ENCODE results near the gene HSPG2. TPM values are rescaled to one million over a fixed set of nuclear protein-coding genes. Genes with fewer than 3 reads are reported as not detected.

Gene HSPG2
- total RNA-seq, 2 experiments from 2014 or later, result 3.2 to 3.8 TPM

DNA sequence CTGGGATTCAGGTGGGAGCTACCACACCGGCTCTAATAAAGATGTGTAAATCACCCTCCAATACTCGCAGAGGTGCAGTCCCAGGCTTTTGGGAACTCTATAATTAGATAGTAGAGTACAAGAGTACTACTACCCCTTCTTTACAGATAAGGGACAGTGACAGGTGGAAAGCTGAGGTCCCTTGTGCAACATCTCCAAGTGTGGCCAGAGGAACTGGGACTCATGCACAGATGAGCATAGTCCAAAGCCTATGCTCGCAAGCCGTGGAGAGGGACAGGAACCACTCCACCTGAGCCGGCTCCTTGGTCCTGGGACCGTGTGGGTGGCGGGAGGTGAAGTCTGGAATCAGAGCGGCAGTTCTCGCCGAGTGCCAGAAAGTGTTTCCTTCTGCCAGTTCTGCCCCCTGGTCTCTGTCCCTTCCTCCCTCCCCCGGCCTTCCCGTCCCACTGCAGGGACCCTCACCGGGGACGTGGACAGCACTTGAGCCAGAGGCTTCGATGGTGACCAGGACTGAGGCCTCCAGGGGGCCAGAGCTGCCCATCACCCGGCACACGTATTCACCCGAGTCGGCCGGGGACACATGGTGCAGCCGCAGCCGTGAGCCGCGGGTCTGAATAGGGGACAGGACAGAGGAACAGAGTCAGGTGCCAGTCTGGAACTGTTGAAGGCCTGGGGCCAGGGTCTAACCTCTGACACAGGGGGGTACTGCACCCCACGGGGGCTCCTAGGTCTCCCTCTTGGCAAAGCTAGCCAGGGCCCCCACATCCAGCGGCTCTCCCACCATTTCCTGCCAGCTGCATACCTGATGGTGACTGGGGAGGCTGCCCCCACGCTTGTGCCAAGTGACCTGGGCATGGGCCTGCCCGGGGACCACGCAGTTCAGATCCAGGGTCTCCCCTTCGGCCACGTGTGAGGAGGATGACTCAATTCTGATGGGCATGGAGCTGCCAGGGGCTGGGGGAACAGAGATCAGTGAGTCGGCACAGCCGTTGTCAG lies 91.2 kb downstream of the HSPG2 start:
- ChIA-PET POLR2A (no interaction called here), CTCF (no interaction called here)
- ATAC-seq (no peak), DNase-seq (no peak)
- Mint-ChIP-seq H3K36me3 (ENCODE audit: low read depth) (no peaks in the 10 kb centered on the region), H3K4me1 (ENCODE audit: low read depth) (no peaks in the 10 kb centered on the region), H3K27ac (no peak overlapping the region), H3K9me3 (ENCODE audit: insufficient read depth) (no peaks in the 10 kb centered on the region), H3K4me3 (no peak overlapping the region), H3K27me3 (ENCODE audit: low read depth) (no peaks in the 10 kb centered on the region)

DNA sequence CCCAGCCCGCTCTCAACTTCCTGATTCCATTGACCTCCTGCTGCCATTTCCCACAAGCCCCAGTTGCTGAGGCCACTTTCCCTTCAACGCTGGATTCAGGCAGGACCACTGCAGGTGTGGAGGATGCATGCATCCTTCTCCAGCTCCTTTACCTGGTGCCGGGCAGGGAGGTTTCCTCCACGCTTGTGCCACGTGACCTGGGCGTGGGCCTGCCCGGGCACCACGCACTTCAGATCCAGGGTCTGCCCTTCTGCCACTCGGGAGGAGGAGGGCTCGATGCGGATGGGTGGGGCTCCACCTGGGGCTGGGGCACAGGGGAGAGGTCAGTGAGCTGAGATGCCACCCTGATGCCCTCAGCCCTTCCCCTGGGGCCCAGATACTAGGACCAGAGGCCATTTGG lies 93.1 kb downstream of the HSPG2 start:
- H3K9me3 Mint-ChIP-seq (ENCODE audit: insufficient read depth), result no peaks in the 10 kb centered on the region
- no peak for DNase-seq
- no peak overlapping the region for H3K27ac Mint-ChIP-seq
- H3K4me3 Mint-ChIP-seq, result no peak overlapping the region
- no peaks in the 10 kb centered on the region for H3K4me1 Mint-ChIP-seq (ENCODE audit: low read depth)
- ChIA-PET CTCF (no interaction called here), POLR2A (no interaction called here)
- H3K36me3 Mint-ChIP-seq (ENCODE audit: low read depth), result no peaks in the 10 kb centered on the region
- H3K27me3 Mint-ChIP-seq (ENCODE audit: low read depth), result no peaks in the 10 kb centered on the region
- no peak for ATAC-seq

DNA sequence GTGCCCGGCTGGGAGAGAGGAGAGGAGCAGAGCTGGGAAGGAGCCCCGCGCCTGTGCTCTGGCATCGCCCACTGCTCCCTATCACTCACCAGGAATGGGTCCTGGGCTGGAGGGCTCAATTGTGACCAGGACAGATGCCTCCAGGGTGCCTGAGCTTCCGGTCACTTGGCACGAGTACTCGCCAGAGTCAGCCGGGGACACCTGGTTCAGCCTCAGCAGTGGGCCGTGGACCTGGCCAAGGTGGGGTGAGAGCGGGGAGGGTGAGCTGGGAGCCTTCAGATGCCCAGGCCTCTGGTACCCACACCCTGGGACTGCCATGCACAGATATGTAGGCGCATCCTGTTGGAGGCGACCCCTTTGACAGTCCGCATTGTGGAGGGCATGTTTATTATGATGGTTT lies 93.9 kb downstream of the HSPG2 start:
- ChIA-PET CTCF (no interaction called here), POLR2A (no interaction called here)
- Mint-ChIP-seq H3K36me3 (ENCODE audit: low read depth) (no peaks in the 10 kb centered on the region), H3K27me3 (ENCODE audit: low read depth) (no peaks in the 10 kb centered on the region), H3K4me3 (no peak overlapping the region), H3K27ac (no peak overlapping the region), H3K9me3 (ENCODE audit: insufficient read depth) (no peaks in the 10 kb centered on the region), H3K4me1 (ENCODE audit: low read depth) (no peaks in the 10 kb centered on the region)
- no peak for ATAC-seq
- no peak for DNase-seq

DNA sequence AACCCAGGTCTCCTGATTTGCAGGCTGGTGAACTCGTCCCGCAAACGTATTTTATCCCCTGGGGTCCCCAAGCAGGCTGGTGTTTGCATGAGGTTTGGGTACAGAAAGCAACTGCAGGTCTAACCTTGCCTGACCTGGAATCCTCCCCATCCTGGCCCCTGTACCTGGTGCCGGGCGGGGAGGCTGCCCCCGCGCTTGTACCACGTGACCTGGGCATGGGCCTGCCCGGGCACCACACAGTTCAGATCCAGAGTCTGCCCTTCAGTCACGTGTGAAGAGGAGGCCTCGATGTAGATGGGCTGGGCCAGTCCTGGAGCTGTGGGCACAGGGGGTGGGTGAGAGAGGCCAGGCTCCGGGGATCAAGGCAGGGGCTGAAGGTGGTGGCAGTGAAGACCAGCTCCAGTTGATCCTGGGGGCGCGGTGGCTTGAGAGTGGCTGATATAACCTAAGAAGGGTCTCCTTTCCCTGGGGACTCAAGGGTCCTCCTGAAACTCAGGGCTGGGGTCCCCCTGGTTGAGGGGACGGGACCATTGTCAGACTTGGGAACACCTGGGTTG lies 94.4 kb downstream of the HSPG2 start:
- no peak overlapping the region for H3K27ac Mint-ChIP-seq
- ATAC-seq, result no peak
- no peaks in the 10 kb centered on the region for H3K4me1 Mint-ChIP-seq (ENCODE audit: low read depth)
- ChIA-PET POLR2A (no interaction called here), CTCF (no interaction called here)
- no peaks in the 10 kb centered on the region for H3K9me3 Mint-ChIP-seq (ENCODE audit: insufficient read depth)
- H3K4me3 Mint-ChIP-seq, result no peak overlapping the region
- no peaks in the 10 kb centered on the region for H3K36me3 Mint-ChIP-seq (ENCODE audit: low read depth)
- H3K27me3 Mint-ChIP-seq (ENCODE audit: low read depth), result no peaks in the 10 kb centered on the region
- no peak for DNase-seq

- Mint-ChIP-seq H3K27ac (no peak overlapping the region), H3K4me1 (ENCODE audit: low read depth) (no peaks in the 10 kb centered on the region), H3K36me3 (ENCODE audit: low read depth) (no peaks in the 10 kb centered on the region), H3K27me3 (ENCODE audit: low read depth) (no peaks in the 10 kb centered on the region), H3K4me3 (no peak overlapping the region), H3K9me3 (ENCODE audit: insufficient read depth) (no peaks in the 10 kb centered on the region)
- POLR2A ChIA-PET, result no interaction called here
- ATAC-seq (no peak), DNase-seq (no peak)
- CTCF ChIA-PET, result no interaction called here
These were observed 95.2 kb downstream of the HSPG2 start for GRCh38 chr1:21841852-21842466.

- Mint-ChIP-seq H3K36me3 (ENCODE audit: low read depth) (no peaks in the 10 kb centered on the region), H3K4me3 (no peak overlapping the region), H3K27me3 (ENCODE audit: low read depth) (no peaks in the 10 kb centered on the region), H3K9me3 (ENCODE audit: insufficient read depth) (no peaks in the 10 kb centered on the region), H3K27ac (no peak overlapping the region), H3K4me1 (ENCODE audit: low read depth) (no peaks in the 10 kb centered on the region)
- ChIA-PET POLR2A (no interaction called here), CTCF (no interaction called here)
- DNase-seq, result no peak
- no peak for ATAC-seq
These were observed 96.1 kb downstream of the HSPG2 start for GRCh38 chr1:21840981-21841380.

DNA sequence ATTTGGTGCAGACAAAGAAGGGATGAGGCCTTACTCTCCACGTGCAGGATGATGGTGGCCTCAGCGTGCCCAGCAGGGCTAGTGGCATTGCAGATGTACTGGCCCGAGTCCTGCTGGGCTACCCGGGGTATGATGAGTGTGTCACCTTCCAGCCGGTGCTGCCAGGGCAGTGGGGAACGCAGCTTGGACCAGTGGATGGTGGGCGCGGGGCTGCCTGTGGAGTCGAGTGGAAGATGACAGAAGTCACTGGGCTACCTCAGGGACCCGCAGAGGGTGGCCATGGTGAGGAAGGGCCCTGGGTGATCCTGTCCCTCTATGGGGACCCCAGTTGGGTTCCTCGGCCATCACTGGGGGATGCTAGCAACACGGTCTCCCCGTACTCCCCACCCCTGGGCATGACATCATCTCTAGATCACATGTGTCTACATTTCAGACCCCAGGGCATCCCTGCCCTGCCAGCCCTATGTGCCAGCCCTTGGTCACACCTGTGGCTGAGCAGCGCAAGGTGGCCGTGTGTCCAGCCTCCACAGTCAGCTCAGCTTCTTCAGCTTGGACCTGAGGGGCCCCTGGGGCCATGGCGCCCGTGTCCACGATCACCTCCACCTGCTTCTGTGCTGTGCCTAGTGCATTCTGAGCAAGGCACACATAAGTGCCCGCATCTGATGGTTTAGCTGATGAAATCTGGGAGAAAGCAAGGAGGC lies 97.6 kb downstream of the HSPG2 start:
- no peak overlapping the region for H3K27ac Mint-ChIP-seq
- H3K27me3 Mint-ChIP-seq (ENCODE audit: low read depth), result no peaks in the 10 kb centered on the region
- ChIA-PET CTCF (no interaction called here), POLR2A (no interaction called here)
- ATAC-seq (no peak), DNase-seq (no peak)
- H3K9me3 Mint-ChIP-seq (ENCODE audit: insufficient read depth), result peaks cover 5% of the 10 kb centered on the region
- peaks cover 4% of the 10 kb centered on the region for H3K36me3 Mint-ChIP-seq (ENCODE audit: low read depth)
- H3K4me1 Mint-ChIP-seq (ENCODE audit: low read depth), result no peaks in the 10 kb centered on the region
- H3K4me3 Mint-ChIP-seq, result no peak overlapping the region

DNA sequence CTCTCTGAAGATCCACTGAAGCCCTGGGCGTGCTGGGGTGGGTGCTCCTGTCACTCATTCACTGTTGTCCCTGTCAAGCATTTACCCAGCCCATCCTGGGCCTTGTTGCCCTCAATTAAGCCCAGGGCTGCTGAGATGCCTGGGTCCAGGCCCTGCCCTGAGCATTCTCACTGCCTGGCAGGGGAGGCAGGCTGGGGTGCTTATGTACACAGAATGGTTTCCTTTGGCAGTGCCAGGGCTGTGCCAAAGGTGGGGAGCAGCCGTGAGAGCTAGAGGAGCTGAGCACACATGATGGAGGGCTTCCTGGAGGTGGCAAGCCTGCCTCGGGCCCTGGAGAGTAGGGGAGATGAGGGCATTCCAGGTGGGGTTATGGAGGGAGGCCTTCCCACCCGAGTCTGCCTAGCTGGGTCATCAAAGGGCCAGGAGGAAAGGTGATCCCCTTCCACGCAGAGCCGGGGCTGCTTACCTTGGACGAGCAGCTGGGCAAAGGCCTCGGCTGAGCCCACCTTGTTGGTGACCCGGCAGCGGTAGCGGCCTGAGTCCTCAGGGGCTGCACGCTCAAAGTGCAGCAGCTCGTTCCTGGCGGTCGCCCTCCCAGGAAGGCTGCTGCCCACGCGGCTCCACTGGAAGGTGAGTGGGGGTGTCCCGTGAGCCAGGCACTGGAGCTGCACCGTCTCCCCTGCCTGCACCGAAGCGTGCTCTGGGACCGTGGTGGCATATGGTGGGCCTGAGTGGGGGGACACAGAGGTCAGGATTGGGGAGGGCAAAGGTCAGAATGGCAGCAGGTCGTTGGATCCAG lies 98.6 kb downstream of the HSPG2 start:
- Mint-ChIP-seq H3K4me1 (ENCODE audit: low read depth) (no peaks in the 10 kb centered on the region), H3K27ac (no peak overlapping the region), H3K36me3 (ENCODE audit: low read depth) (peaks cover 10% of the 10 kb centered on the region), H3K27me3 (ENCODE audit: low read depth) (no peaks in the 10 kb centered on the region), H3K4me3 (no peak overlapping the region), H3K9me3 (ENCODE audit: insufficient read depth) (peaks cover 14% of the 10 kb centered on the region)
- ChIA-PET POLR2A (no interaction called here), CTCF (no interaction called here)
- DNase-seq (no peak), ATAC-seq (no peak)

GRCh38 chr1:21837476-21837875 lies 99.6 kb downstream of the HSPG2 start:
- H3K27ac Mint-ChIP-seq, result no peak overlapping the region
- ChIA-PET CTCF (no interaction called here), POLR2A (no interaction called here)
- no peak for DNase-seq
- H3K4me3 Mint-ChIP-seq, result no peak overlapping the region
- no peak for ATAC-seq
- no peaks in the 10 kb centered on the region for H3K4me1 Mint-ChIP-seq (ENCODE audit: low read depth)
- H3K9me3 Mint-ChIP-seq (ENCODE audit: insufficient read depth), result peaks cover 14% of the 10 kb centered on the region
- H3K27me3 Mint-ChIP-seq (ENCODE audit: low read depth), result no peaks in the 10 kb centered on the region
- H3K36me3 Mint-ChIP-seq (ENCODE audit: low read depth), result peaks cover 13% of the 10 kb centered on the region

GRCh38 chr1:21836729-21837128 lies 100.4 kb downstream of the HSPG2 start:
- DNase-seq, result no peak
- Mint-ChIP-seq H3K4me1 (ENCODE audit: low read depth) (no peaks in the 10 kb centered on the region), H3K4me3 (no peak overlapping the region), H3K27ac (no peak overlapping the region), H3K27me3 (ENCODE audit: low read depth) (no peaks in the 10 kb centered on the region), H3K9me3 (ENCODE audit: insufficient read depth) (peaks cover 14% of the 10 kb centered on the region), H3K36me3 (ENCODE audit: low read depth) (peaks cover 13% of the 10 kb centered on the region)
- ATAC-seq, result no peak
- ChIA-PET CTCF (no interaction called here), POLR2A (no interaction called here)

- H3K27ac Mint-ChIP-seq, result no peak overlapping the region
- DNase-seq, result no peak
- H3K9me3 Mint-ChIP-seq (ENCODE audit: insufficient read depth), result peaks cover 14% of the 10 kb centered on the region
- H3K4me1 Mint-ChIP-seq (ENCODE audit: low read depth), result no peaks in the 10 kb centered on the region
- CTCF ChIA-PET, result no interaction called here
- no peaks in the 10 kb centered on the region for H3K27me3 Mint-ChIP-seq (ENCODE audit: low read depth)
- peaks cover 13% of the 10 kb centered on the region for H3K36me3 Mint-ChIP-seq (ENCODE audit: low read depth)
- ATAC-seq, result no peak
- H3K4me3 Mint-ChIP-seq, result no peak overlapping the region
- POLR2A ChIA-PET, result no interaction called here
These were observed 101.1 kb downstream of the HSPG2 start for GRCh38 chr1:21836010-21836409.
